Measurements from ENCODE around the gene CALM1.

The CALM1 gene

GRCh38 chr14:90396341-90397339, at the start of gene CALM1:
Gene CALM1, plus strand, starts transcription at chr14:90397029. Its CDS starts 202 bp downstream, at chr14:90397231.
- DNase-seq (ENCODE audit: low read depth) = peak; percentile 68

GRCh38 chr14:90348270-90348669, 48.6 kb upstream of the CALM1 start:
- DNase-seq (ENCODE audit: low read depth) = no peak

GRCh38 chr14:90349739-90350138, 47.1 kb upstream of the CALM1 start:
- DNase-seq (ENCODE audit: low read depth) = no peak

GRCh38 chr14:90354551-90355298, 42.1 kb upstream of the CALM1 start:
- no peak for DNase-seq (ENCODE audit: low read depth)

GRCh38 chr14:90355540-90356518, 41.0 kb upstream of the CALM1 start:
- DNase-seq (ENCODE audit: low read depth) = no peak

GRCh38 chr14:90356925-90357324, 39.9 kb upstream of the CALM1 start:
- DNase-seq (ENCODE audit: low read depth) = no peak

GRCh38 chr14:90358359-90358758, 38.5 kb upstream of the CALM1 start:
- DNase-seq (ENCODE audit: low read depth) = no peak

- no peak for DNase-seq (ENCODE audit: low read depth)
These were observed 34.8 kb upstream of the CALM1 start for GRCh38 chr14:90361865-90362557.

GRCh38 chr14:90362558-90362896, 34.3 kb upstream of the CALM1 start:
- no peak for DNase-seq (ENCODE audit: low read depth)

GRCh38 chr14:90368946-90369721, 27.7 kb upstream of the CALM1 start:
- no peak for DNase-seq (ENCODE audit: low read depth)

GRCh38 chr14:90373887-90374286, 22.9 kb upstream of the CALM1 start:
- no peak for DNase-seq (ENCODE audit: low read depth)

- no peak for DNase-seq (ENCODE audit: low read depth)
These were observed 22.0 kb upstream of the CALM1 start for GRCh38 chr14:90374813-90375212.

- DNase-seq (ENCODE audit: low read depth) = no peak
These were observed 20.9 kb upstream of the CALM1 start for GRCh38 chr14:90375934-90376333.

- no peak for DNase-seq (ENCODE audit: low read depth)
These were observed 18.6 kb upstream of the CALM1 start for GRCh38 chr14:90378249-90378648.

GRCh38 chr14:90379106-90379505, 17.7 kb upstream of the CALM1 start:
- DNase-seq (ENCODE audit: low read depth) = no peak

- DNase-seq (ENCODE audit: low read depth) = no peak
These were observed 15.6 kb upstream of the CALM1 start for GRCh38 chr14:90381011-90381786.

- no peak for DNase-seq (ENCODE audit: low read depth)
These were observed 14.8 kb upstream of the CALM1 start for GRCh38 chr14:90381999-90382451.

GRCh38 chr14:90382491-90383125, 14.2 kb upstream of the CALM1 start:
- DNase-seq (ENCODE audit: low read depth) = no peak

- peak; percentile 98 for DNase-seq (ENCODE audit: low read depth)
These were observed 13.6 kb upstream of the CALM1 start for GRCh38 chr14:90383126-90383730.
